ENCODE measurements around the gene TMEM9B. TPM values are rescaled to one million over a fixed set of nuclear protein-coding genes. Genes with fewer than 3 reads are reported as not detected.

TMEM9B gene
- total RNA-seq, 1 donor from 2014 or later: 65.2 TPM

Small RNA genes within 50 kb of the gene (small RNA-seq; reads per million reads assigned to genes)
- gene RF00019: not detected

Other genes with a start within 250 kb of the TMEM9B start
- gene AKIP1, start 53.3 kb downstream of the TMEM9B start, total RNA-seq: 22.4 TPM
- gene C11orf16, start 31.5 kb downstream of the TMEM9B start, total RNA-seq: not detected
- gene ASCL3, start 21.4 kb downstream of the TMEM9B start, total RNA-seq: not detected
- gene NRIP3, start 39.6 kb upstream of the TMEM9B start, total RNA-seq: 24.9 TPM
- gene SCUBE2, start 127.2 kb upstream of the TMEM9B start, total RNA-seq: 2.9 TPM

All from frontal cortex (tissue), 1 donor.